ENCODE results near the gene GADD45B. TPM values are rescaled to one million over a fixed set of nuclear protein-coding genes. Genes with fewer than 3 reads are reported as not detected.
"Not testable (repeated sequence)": the region's sequence is repeated elsewhere in the genome, so short reads cannot be mapped to it uniquely, and the experiment has no call there.

GADD45B gene
- polyA plus RNA-seq, 1 donor: 23.2 TPM

- peaks cover 11% of the 10 kb centered on the region for H3K4me1 ChIP-seq (ENCODE audit: control insufficient read depth, insufficient read depth, low read length)
- WGBS (ENCODE audit: insufficient coverage, low lambda C conversion rate): 100% methylated on average over 1 of the region's 13 CpGs
- DNase-seq: no peak
- no peak overlapping the region for H3K27ac ChIP-seq (ENCODE audit: low read length)
- peaks cover 8% of the 10 kb centered on the region for H3K27me3 ChIP-seq (ENCODE audit: control insufficient read depth, insufficient read depth, low read length)
- H3K9me3 ChIP-seq (ENCODE audit: control insufficient read depth, low read depth, low read length): peaks cover 2% of the 10 kb centered on the region
- no peak overlapping the region for H3K4me3 ChIP-seq (ENCODE audit: low read length)
- H3K36me3 ChIP-seq (ENCODE audit: control insufficient read depth, insufficient read depth, low read length): no peaks in the 10 kb centered on the region
These were observed 24.2 kb downstream of the GADD45B start for GRCh38 chr19:2500156-2500555.

GRCh38 chr19:2500841-2501261 is 24.9 kb downstream of the GADD45B start:
- DNase-seq: no peak
- H3K36me3 ChIP-seq (ENCODE audit: control insufficient read depth, insufficient read depth, low read length): no peaks in the 10 kb centered on the region
- H3K27me3 ChIP-seq (ENCODE audit: control insufficient read depth, insufficient read depth, low read length): peaks cover 5% of the 10 kb centered on the region
- H3K27ac ChIP-seq (ENCODE audit: low read length): no peak overlapping the region
- H3K9me3 ChIP-seq (ENCODE audit: control insufficient read depth, low read depth, low read length): no peaks in the 10 kb centered on the region
- whole genome bisulfite sequencing (ENCODE audit: insufficient coverage, low lambda C conversion rate): no CpG with 5 or more reads among the region's 12 CpGs
- peaks cover 4% of the 10 kb centered on the region for H3K4me1 ChIP-seq (ENCODE audit: control insufficient read depth, insufficient read depth, low read length)
- H3K4me3 ChIP-seq (ENCODE audit: low read length): no peak overlapping the region

- peaks cover 5% of the 10 kb centered on the region for H3K27me3 ChIP-seq (ENCODE audit: control insufficient read depth, insufficient read depth, low read length)
- no CpG with 5 or more reads among the region's 21 CpGs for WGBS (ENCODE audit: insufficient coverage, low lambda C conversion rate)
- no peak overlapping the region for H3K4me3 ChIP-seq (ENCODE audit: low read length)
- no peak overlapping the region for H3K27ac ChIP-seq (ENCODE audit: low read length)
- H3K36me3 ChIP-seq (ENCODE audit: control insufficient read depth, insufficient read depth, low read length): no peaks in the 10 kb centered on the region
- peaks cover 4% of the 10 kb centered on the region for H3K4me1 ChIP-seq (ENCODE audit: control insufficient read depth, insufficient read depth, low read length)
- H3K9me3 ChIP-seq (ENCODE audit: control insufficient read depth, low read depth, low read length): no peaks in the 10 kb centered on the region
- DNase-seq: peak; percentile 35 to 51
These were observed 27.7 kb downstream of the GADD45B start for GRCh38 chr19:2503521-2504109.

GRCh38 chr19:2506656-2507055 is 30.7 kb downstream of the GADD45B start:
- H3K36me3 ChIP-seq (ENCODE audit: control insufficient read depth, insufficient read depth, low read length); H3K27ac ChIP-seq (ENCODE audit: low read length); DNase-seq; H3K4me1 ChIP-seq (ENCODE audit: control insufficient read depth, insufficient read depth, low read length); H3K4me3 ChIP-seq (ENCODE audit: low read length); H3K9me3 ChIP-seq (ENCODE audit: control insufficient read depth, low read depth, low read length); H3K27me3 ChIP-seq (ENCODE audit: control insufficient read depth, insufficient read depth, low read length): not testable (repeated sequence)
- 100% methylated on average over 1 of the region's 8 CpGs for WGBS (ENCODE audit: insufficient coverage, low lambda C conversion rate)

GRCh38 chr19:2507109-2507508 is 31.2 kb downstream of the GADD45B start:
- H3K27ac ChIP-seq (ENCODE audit: low read length): no peak overlapping the region
- no peaks in the 10 kb centered on the region for H3K27me3 ChIP-seq (ENCODE audit: control insufficient read depth, insufficient read depth, low read length)
- WGBS (ENCODE audit: insufficient coverage, low lambda C conversion rate): no CpG with 5 or more reads among the region's 12 CpGs
- no peaks in the 10 kb centered on the region for H3K36me3 ChIP-seq (ENCODE audit: control insufficient read depth, insufficient read depth, low read length)
- no peaks in the 10 kb centered on the region for H3K9me3 ChIP-seq (ENCODE audit: control insufficient read depth, low read depth, low read length)
- no peak overlapping the region for H3K4me3 ChIP-seq (ENCODE audit: low read length)
- peaks cover 4% of the 10 kb centered on the region for H3K4me1 ChIP-seq (ENCODE audit: control insufficient read depth, insufficient read depth, low read length)
- peak; percentile 58 to 72 for DNase-seq

- H3K9me3 ChIP-seq (ENCODE audit: control insufficient read depth, low read depth, low read length): peaks cover 6% of the 10 kb centered on the region
- H3K4me1 ChIP-seq (ENCODE audit: control insufficient read depth, insufficient read depth, low read length): peaks cover under 1% of the 10 kb centered on the region
- no peak overlapping the region for H3K4me3 ChIP-seq (ENCODE audit: low read length)
- H3K27me3 ChIP-seq (ENCODE audit: control insufficient read depth, insufficient read depth, low read length): no peaks in the 10 kb centered on the region
- 93% methylated on average over 5 of the region's 8 CpGs for WGBS (ENCODE audit: insufficient coverage, low lambda C conversion rate)
- H3K36me3 ChIP-seq (ENCODE audit: control insufficient read depth, insufficient read depth, low read length): no peaks in the 10 kb centered on the region
- H3K27ac ChIP-seq (ENCODE audit: low read length): no peak overlapping the region
- no peak for DNase-seq
These were observed 33.2 kb downstream of the GADD45B start for GRCh38 chr19:2509096-2509495.

GRCh38 chr19:2511570-2511969 is 35.6 kb downstream of the GADD45B start:
- H3K27ac ChIP-seq (ENCODE audit: low read length): no peak overlapping the region

GRCh38 chr19:2511991-2512390 is 36.1 kb downstream of the GADD45B start:
- Histone ChIP-seq H3K4me3 (ENCODE audit: low read length) (no peak overlapping the region), H3K9me3 (ENCODE audit: control insufficient read depth, low read depth, low read length) (peaks cover 6% of the 10 kb centered on the region), H3K36me3 (ENCODE audit: control insufficient read depth, insufficient read depth, low read length) (no peaks in the 10 kb centered on the region), H3K27me3 (ENCODE audit: control insufficient read depth, insufficient read depth, low read length) (no peaks in the 10 kb centered on the region), H3K27ac (ENCODE audit: low read length) (no peak overlapping the region), H3K4me1 (ENCODE audit: control insufficient read depth, insufficient read depth, low read length) (no peaks in the 10 kb centered on the region)
- no CpG with 5 or more reads among the region's 21 CpGs for WGBS (ENCODE audit: insufficient coverage, low lambda C conversion rate)
- DNase-seq: no peak

More at GRCh38 chr19:2511570-2511969, 35.6 kb downstream of the GADD45B start:
- no CpG with 5 or more reads among the region's 22 CpGs for WGBS (ENCODE audit: insufficient coverage, low lambda C conversion rate)
- no peaks in the 10 kb centered on the region for H3K36me3 ChIP-seq (ENCODE audit: control insufficient read depth, insufficient read depth, low read length)
- no peaks in the 10 kb centered on the region for H3K27me3 ChIP-seq (ENCODE audit: control insufficient read depth, insufficient read depth, low read length)
- H3K4me1 ChIP-seq (ENCODE audit: control insufficient read depth, insufficient read depth, low read length): no peaks in the 10 kb centered on the region
- DNase-seq: no peak
- H3K9me3 ChIP-seq (ENCODE audit: control insufficient read depth, low read depth, low read length): peaks cover 6% of the 10 kb centered on the region
- no peak overlapping the region for H3K4me3 ChIP-seq (ENCODE audit: low read length)

GRCh38 chr19:2512523-2513431 is 36.9 kb downstream of the GADD45B start:
- H3K36me3 ChIP-seq (ENCODE audit: control insufficient read depth, insufficient read depth, low read length): no peaks in the 10 kb centered on the region
- peaks cover 6% of the 10 kb centered on the region for H3K9me3 ChIP-seq (ENCODE audit: control insufficient read depth, low read depth, low read length)
- DNase-seq: no peak
- H3K27me3 ChIP-seq (ENCODE audit: control insufficient read depth, insufficient read depth, low read length): no peaks in the 10 kb centered on the region
- no CpG with 5 or more reads among the region's 41 CpGs for WGBS (ENCODE audit: insufficient coverage, low lambda C conversion rate)
- H3K27ac ChIP-seq (ENCODE audit: low read length): no peak overlapping the region
- H3K4me1 ChIP-seq (ENCODE audit: control insufficient read depth, insufficient read depth, low read length): no peaks in the 10 kb centered on the region
- no peak overlapping the region for H3K4me3 ChIP-seq (ENCODE audit: low read length)

GRCh38 chr19:2514981-2515518 is 39.1 kb downstream of the GADD45B start:
- Histone ChIP-seq H3K27ac (ENCODE audit: low read length) (no peak overlapping the region), H3K36me3 (ENCODE audit: control insufficient read depth, insufficient read depth, low read length) (no peaks in the 10 kb centered on the region), H3K27me3 (ENCODE audit: control insufficient read depth, insufficient read depth, low read length) (no peaks in the 10 kb centered on the region), H3K4me1 (ENCODE audit: control insufficient read depth, insufficient read depth, low read length) (no peaks in the 10 kb centered on the region), H3K4me3 (ENCODE audit: low read length) (no peak overlapping the region), H3K9me3 (ENCODE audit: control insufficient read depth, low read depth, low read length) (peaks cover 6% of the 10 kb centered on the region)
- no peak for DNase-seq
- no CpG with 5 or more reads among the region's 16 CpGs for WGBS (ENCODE audit: insufficient coverage, low lambda C conversion rate)
